Activated CD4-positive, alpha-beta T cell treated with anti-CD3 and anti-CD28 coated beads for 24 hours (primary cell): ENCODE measurements around the gene RASD1.

Experiments used
- DNase-seq, 2 donors: peaks; one replicate each; pipeline ENCODE4 v3.0.0-alpha.2; 2020; ENCODE audit warnings: low read depth in 2 of 2

RASD1 gene, protein sequence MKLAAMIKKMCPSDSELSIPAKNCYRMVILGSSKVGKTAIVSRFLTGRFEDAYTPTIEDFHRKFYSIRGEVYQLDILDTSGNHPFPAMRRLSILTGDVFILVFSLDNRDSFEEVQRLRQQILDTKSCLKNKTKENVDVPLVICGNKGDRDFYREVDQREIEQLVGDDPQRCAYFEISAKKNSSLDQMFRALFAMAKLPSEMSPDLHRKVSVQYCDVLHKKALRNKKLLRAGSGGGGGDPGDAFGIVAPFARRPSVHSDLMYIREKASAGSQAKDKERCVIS

GRCh38 chr17:17496189-17497064, at the start of gene RASD1:
RASD1 (minus strand) TSS chr17:17496395; CDS start chr17:17496181, 214 bp downstream.
- peak; percentile 60 to 62 for DNase-seq

DNA sequence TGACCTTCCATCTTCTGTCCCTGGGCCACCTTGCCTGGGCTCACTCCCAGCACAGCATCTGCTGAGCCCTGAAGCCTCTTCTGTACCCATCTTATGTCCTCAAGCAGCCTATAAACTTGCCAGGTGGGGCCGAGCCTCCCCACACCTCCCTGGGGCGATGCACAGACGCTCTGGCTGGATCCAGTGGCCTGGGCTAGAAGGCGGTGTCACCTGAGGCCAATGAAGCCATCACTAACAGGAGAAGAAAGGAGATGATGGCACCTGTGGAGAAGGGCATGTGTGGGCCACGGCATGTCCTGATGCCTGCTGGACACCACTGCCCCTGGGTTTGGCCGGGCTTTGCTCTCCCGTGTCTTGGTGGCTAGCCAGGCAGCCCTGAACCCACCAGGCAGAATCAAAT, 49.8 kb upstream of the RASD1 start:
- DNase-seq = no peak

GRCh38 chr17:17545031-17545820, 49.0 kb upstream of the RASD1 start:
- no peak for DNase-seq

- DNase-seq = no peak
These were observed 46.9 kb upstream of the RASD1 start for GRCh38 chr17:17542906-17543635.

GRCh38 chr17:17541640-17542001, 45.4 kb upstream of the RASD1 start:
- no peak for DNase-seq

GRCh38 chr17:17540935-17541639, 44.9 kb upstream of the RASD1 start:
- DNase-seq = no peak

DNA sequence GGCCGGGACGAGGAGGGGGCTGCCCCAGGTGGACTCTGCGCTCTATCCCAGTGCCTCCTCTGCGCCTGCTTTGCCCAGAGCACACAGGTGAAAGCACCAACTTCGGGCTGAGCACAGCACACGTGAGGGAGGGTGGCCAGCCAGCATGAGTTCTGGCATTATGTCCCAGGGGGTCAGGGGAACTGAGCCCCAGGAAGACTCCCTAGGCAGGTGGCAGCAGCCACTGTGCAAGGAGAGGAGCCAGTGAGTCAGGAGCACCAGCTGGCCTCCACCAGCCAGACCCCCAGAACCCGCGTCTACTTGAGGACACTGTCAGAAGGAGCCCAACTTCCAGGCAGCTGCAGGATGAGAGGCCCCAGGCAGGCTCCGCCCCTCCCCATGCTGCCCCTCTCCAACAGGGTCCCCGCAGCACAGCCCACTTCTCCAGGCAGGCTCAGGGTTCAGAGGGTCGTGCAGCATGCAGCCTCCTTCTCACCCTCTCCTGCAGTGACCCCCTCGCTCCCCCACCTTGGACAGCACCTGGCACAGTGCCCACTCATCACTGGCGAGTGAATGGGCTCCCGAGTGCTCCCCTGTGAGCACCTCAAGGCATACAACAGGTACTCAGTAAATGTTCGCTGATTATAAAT, 44.2 kb upstream of the RASD1 start:
- no peak for DNase-seq

DNA sequence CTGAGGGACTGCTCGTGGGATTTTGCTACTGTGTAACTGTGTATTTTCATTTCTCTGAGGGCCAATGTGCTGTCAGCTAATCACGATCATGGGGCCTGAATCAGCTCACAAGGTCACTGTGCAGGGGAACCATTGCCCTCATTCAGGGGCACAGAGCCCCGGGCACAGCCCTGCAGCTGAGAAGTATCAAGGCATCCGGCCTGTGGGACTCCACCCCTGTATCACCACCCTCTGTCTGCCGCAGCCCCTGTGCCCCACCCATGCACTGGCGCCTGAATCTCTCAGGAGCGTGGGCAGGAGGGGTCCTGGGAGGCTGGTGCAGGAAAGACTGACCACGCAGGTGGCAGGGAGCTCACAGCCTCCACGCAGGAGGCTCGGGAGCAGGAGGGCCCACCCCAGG, 43.4 kb upstream of the RASD1 start:
- no peak for DNase-seq

- DNase-seq = no peak
These were observed 42.5 kb upstream of the RASD1 start for GRCh38 chr17:17538417-17539391.

DNA sequence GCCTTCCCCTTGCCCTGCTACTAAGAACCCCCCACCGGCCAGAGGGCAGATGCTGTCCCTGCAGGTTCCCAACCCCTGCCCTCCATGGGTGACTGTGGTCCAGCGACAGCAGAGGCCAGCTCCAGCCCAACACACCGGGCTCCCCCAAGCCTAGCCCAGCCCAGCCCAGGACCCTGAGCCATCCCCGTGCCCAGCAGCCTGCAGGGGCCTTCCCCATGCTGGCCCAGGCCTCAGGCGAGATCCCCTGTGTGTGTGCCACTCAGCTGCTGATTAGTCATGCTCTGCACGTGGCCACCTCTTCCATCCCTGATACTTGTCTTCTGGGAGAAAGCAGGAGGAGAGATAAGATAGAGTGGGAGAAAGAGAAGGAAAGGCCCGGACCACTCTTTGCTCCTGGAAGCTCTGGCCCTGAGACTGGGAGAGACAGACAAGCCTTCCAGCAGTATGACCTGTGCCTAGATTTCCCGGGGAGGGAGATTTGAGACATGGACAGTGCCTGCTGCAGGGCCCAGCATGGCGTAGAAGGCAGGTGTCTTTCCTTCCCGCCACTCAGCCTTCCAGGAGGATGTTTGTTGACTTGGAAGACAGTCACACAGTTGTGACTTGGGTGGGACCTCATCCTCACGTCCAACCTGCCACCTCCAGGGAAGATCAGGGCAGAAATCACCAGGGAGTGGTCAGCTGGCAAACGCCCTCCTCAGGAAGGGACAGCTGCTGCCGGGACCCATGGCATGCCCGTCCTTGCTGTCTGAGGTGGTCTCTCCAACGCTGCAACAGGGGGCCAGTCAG, 41.3 kb upstream of the RASD1 start:
- DNase-seq = no peak

DNA sequence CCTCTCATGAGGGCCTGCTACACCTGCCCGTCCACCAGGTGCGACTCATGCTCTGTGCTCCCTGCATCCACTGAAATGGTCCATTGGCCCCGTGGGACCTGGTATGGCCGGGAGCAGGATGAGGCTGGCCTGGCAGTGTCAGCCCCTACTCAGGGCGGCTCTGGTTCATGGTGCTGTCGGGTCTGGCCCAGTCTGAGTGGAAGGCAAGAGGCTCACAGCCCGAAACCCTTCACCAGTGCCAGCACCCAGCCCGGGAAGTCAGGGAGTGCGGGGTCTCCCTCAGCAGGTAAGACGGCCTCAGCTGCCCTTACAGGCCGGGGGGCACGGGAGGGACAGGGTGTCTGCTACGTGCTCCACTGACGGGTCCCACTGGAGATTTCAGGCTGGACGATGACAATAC, 40.5 kb upstream of the RASD1 start:
- DNase-seq = no peak

DNA sequence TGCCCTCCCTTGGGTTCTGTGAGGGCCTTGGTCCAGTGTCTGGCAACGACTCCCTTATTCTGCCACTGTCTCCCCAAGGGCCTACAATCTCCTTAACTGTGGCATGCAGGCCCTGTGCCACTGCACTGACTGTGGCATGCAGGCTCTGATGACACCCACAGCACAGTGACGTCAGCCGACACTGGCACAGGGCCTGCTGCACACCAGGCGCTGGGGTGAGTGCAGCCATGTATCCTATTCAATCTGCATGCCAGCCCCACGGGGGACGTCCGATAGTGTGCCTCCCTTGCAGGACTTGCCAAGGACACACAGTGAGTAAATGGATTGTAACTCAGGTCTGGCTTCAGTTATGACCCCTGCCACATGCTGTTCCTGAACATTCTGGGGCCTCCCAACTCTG, 39.8 kb upstream of the RASD1 start:
- DNase-seq = no peak

DNA sequence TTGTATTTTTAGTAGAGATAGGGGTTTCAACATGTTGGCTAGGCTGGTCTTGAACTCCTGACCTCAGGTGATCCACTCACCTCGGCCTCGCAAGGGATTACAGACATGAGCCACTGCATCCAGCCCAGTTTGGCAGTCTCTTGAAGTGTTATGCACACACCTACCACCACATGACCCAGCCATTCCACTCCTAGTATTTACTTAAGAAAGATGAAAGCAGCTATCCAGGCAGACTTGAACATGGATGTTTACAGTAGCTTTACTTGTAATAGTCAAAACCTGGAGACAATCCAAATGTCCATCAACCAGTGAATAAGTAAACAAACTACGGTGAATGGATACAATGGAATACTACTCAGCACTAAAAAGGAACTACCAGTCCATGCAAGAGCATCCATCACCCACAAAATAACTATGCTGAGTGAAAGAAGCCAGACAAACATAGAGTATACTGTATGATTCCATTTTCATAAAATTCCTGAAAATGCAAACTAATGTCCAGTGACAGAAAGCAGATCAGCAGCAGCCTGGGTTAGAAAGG, 37.8 kb upstream of the RASD1 start:
- DNase-seq = no peak

DNA sequence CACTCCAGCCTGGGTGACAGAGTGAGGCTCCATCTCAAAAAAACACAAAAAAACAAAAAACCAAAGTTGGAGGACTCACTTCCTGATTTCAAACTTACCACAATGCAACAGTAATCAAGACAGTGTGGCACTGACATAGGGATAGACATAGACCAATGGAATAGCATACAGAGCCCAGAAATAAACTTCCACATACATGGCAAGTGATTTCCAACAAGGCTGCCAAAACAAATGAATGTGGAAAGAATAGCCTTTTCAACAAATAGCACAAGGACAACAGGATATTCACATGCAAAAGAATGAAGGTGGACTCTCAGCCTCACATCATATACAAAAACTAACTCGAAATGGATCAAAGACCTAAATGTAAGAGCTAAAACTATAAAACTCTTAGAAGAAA, 36.8 kb upstream of the RASD1 start:
- DNase-seq = no peak

DNA sequence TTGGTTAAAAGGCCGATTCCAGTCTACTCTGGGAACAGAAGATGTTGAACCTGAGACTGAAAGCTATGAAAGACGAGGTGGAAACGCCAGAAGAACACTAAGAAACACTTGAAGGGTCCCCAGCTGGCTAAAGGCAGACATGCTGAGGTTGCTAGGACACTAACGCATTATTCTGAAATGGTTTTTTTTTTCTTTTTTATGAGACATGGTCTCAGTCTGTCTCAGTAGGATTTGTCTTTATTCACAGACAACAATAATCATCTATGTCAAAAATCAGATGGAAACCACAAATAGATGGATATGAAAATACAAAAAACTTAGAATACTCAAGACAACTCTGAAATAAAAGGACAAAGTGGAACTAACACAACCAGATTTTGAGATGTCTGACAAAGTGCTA, 35.0 kb upstream of the RASD1 start:
- DNase-seq = no peak

DNA sequence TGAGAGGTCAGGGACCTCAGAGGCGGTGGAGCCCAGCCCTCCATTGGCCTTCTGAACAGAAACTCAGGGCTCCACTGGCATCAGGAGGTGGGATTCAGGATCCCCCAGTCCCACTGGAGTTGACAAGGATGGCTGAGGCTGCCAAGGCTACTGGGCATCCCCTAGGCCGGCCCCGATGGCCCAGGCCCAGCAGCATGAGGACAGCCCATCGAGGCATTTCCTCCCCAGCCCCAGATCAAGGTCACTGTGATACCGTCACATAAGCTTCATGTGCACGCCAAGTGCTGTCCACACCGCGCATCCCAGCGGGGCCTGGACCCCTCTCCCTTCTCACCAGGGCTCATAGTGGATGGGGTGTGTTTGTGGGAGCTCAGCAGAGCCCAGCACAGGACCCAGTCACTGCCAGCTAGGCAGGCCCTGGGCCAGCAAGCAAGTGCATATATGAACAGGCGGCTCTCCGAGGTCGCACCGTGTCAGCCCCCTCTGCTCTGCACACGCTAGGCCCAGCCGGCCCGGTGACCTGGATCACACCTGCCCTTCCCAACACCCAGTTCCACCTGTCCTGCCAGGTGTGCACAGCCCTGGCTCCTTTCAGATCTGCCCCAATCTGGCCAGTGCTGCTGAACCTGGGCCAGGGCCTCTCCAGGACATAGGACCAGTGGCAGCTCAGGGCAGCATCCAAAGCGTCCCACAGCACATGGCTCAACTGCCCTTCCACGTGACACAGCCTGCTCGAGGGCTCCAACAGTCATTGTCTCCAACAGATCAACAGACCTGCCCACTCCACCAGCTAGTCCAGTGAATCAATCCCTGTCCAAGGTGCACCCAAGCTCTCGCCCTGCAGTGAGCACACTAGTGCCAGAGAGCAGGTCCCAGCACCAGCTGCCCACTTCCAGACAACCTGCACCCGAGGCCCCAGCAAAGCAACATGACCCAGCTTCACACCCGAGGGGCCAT, 32.8 kb upstream of the RASD1 start:
- no peak for DNase-seq

GRCh38 chr17:17527956-17528500, 31.8 kb upstream of the RASD1 start:
- DNase-seq = no peak
